Endothelial cell of umbilical vein (primary cell): ENCODE results near the gene SCYGR6.

ENCODE experiments used
- EZH2 ChIP-seq: IDR thresholded peaks from 2 replicates; pipeline ENCODE4 v1.6.1; 2012; ENCODE audit warnings: borderline replicate concordance, low read depth, mild to moderate bottlenecking, moderate library complexity, low read length, inconsistent platforms; ENCODE audit not compliant: severe bottlenecking
- JUN ChIP-seq: IDR thresholded peaks from 2 replicates; pipeline ENCODE4 v1.6.1; 2011; ENCODE audit warnings: borderline replicate concordance, low read depth; ENCODE audit not compliant: insufficient read length, insufficient read depth
- TF ChIP-seq, protein P1 (sequence below), 2 donors: IDR thresholded peaks; 1 replicate in 1 of 2; 2 replicates in 1 of 2; pipeline ENCODE4 v1.5.1; 2011; ENCODE audit warnings: low read length in 2 of 2, mild to moderate bottlenecking in 2 of 2, moderate library complexity in 2 of 2, control low read depth in 1 of 2, inconsistent platforms in 1 of 2, low read depth in 1 of 2; ENCODE audit not compliant: insufficient read depth in 1 of 2; ENCODE audit errors: extremely low read depth in 1 of 2

DNA sequence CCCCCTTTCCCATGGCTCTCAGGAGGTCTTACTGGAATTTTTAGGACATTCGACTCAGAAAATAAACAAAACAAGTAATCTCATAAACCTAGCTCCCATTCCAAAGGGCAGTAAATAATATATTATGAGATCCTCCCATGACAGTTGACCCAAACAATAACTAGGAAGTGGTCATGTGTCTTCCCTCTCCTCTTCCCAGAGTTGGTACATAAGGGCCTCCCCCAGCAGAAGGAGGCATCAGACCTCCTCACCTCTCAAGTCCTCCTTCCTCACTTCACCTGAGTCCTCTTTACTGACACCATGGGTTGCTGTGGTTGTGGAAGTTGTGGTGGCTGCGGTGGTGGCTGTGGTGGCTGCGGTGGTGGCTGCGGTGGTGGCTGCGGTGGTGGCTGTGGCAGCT lies 3.5 kb upstream of the SCYGR6 start, which contains the start of gene SCYGR7:
- TF ChIP-seq, protein P1, sequence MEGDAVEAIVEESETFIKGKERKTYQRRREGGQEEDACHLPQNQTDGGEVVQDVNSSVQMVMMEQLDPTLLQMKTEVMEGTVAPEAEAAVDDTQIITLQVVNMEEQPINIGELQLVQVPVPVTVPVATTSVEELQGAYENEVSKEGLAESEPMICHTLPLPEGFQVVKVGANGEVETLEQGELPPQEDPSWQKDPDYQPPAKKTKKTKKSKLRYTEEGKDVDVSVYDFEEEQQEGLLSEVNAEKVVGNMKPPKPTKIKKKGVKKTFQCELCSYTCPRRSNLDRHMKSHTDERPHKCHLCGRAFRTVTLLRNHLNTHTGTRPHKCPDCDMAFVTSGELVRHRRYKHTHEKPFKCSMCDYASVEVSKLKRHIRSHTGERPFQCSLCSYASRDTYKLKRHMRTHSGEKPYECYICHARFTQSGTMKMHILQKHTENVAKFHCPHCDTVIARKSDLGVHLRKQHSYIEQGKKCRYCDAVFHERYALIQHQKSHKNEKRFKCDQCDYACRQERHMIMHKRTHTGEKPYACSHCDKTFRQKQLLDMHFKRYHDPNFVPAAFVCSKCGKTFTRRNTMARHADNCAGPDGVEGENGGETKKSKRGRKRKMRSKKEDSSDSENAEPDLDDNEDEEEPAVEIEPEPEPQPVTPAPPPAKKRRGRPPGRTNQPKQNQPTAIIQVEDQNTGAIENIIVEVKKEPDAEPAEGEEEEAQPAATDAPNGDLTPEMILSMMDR (IDR thresholded peaks at IDR 0.05; ENCODE audit: extremely low read depth in 1 of 2, insufficient read depth in 1 of 2, low read depth in 1 of 2, low read length in 2 of 2) = no peak
- TF ChIP-seq EZH2 (no peak), JUN (no peak)
